Measurements from ENCODE around the gene SDC4.
A peak's percentile ranks its signal among the peaks of the same experiment; 100 is the strongest.

SDC4 gene

GRCh38 chr20:45344168-45344860, 3.9 kb downstream of the SDC4 start:
- Histone ChIP-seq H3K27me3 (no peaks in the 10 kb centered on the region), H3K9me3 (no peaks in the 10 kb centered on the region), H3K27ac (peak overlapping the region; percentile 86 to 98), H3K36me3 (peaks cover 0 to 6% (median 0%) of the 10 kb centered on the region in 3 donors), H3K4me1 (peaks cover 0 to 90% (median 75%) of the 10 kb centered on the region in 4 donors), H3K4me3 (peak overlapping the region; percentile 82 to 84)
- peak; percentile 78 to 91 for DNase-seq
- intact Hi-C loops (cut with DNase I; ENCODE audit: low total_unique reads): loop anchor here (10.0 kb wide), 1 partner anchor 1160 kb away; the partner anchor contains the start of gene JPH2
- no peak for TF ChIP-seq CTCF (IDR thresholded peaks at IDR 0.05)

- peaks cover 0 to 6% (median 0%) of the 10 kb centered on the region in 3 donors for H3K36me3 ChIP-seq
- H3K9me3 ChIP-seq: no peaks in the 10 kb centered on the region
- DNase-seq: peak in 1 of 2 donors; percentile 64
- no peaks in the 10 kb centered on the region for H3K27me3 ChIP-seq
- peaks cover 0 to 90% (median 80%) of the 10 kb centered on the region in 4 donors for H3K4me1 ChIP-seq
- peak overlapping the region; percentile 86 to 98 for H3K27ac ChIP-seq
- no peak for TF ChIP-seq CTCF (IDR thresholded peaks at IDR 0.05)
- intact Hi-C loops (cut with DNase I; ENCODE audit: low total_unique reads): loop anchor here (10.0 kb wide), 1 partner anchor 1159 kb away; the partner anchor contains the start of gene JPH2
- peak overlapping the region; percentile 19 to 84 for H3K4me3 ChIP-seq
These were observed 4.6 kb downstream of the SDC4 start for GRCh38 chr20:45343532-45344167.

GRCh38 chr20:45342855-45343531, 5.2 kb downstream of the SDC4 start:
- DNase-seq: peak in 1 of 2 donors; percentile 37

GRCh38 chr20:45341939-45342854, 6.0 kb downstream of the SDC4 start:
- no peaks in the 10 kb centered on the region for H3K27me3 ChIP-seq
- peak overlapping the region; percentile 86 to 98 for H3K27ac ChIP-seq
- DNase-seq: peak; percentile 69 to 93
- peaks cover 5 to 100% (median 92%) of the 10 kb centered on the region in 4 donors for H3K4me1 ChIP-seq
- no peak for TF ChIP-seq CTCF (IDR thresholded peaks at IDR 0.05)
- H3K4me3 ChIP-seq: peak overlapping the region; percentile 32 to 84
- H3K36me3 ChIP-seq: peaks cover 0 to 6% (median 0%) of the 10 kb centered on the region in 3 donors
- intact Hi-C loops (cut with DNase I; ENCODE audit: low total_unique reads): loop anchor here (10.0 kb wide), 1 partner anchor 1157 kb away; the partner anchor contains the start of gene JPH2
- H3K9me3 ChIP-seq: no peaks in the 10 kb centered on the region

More at GRCh38 chr20:45342855-45343531, 5.2 kb downstream of the SDC4 start:
- Histone ChIP-seq H3K9me3 (no peaks in the 10 kb centered on the region), H3K27ac (peak overlapping the region; percentile 86 to 98), H3K4me1 (peaks cover 5 to 94% (median 84%) of the 10 kb centered on the region in 4 donors), H3K4me3 (peak overlapping the region; percentile 32 to 84), H3K27me3 (no peaks in the 10 kb centered on the region), H3K36me3 (peaks cover 0 to 6% (median 0%) of the 10 kb centered on the region in 3 donors)
- intact Hi-C loops (cut with DNase I; ENCODE audit: low total_unique reads): loop anchor here (10.0 kb wide), 1 partner anchor 1158 kb away; the partner anchor contains the start of gene JPH2
- no peak for TF ChIP-seq CTCF (IDR thresholded peaks at IDR 0.05)

All from tibial artery (tissue), 4 donors.